HG02970 (cell line): ENCODE results near the gene LYPLAL1.
"Not testable (repeated sequence)": the region's sequence is repeated elsewhere in the genome, so short reads cannot be mapped to it uniquely, and the experiment has no call there.

Experiments
- ATAC-seq: cut with Tn5 transposase; IDR thresholded peaks from one replicate; pipeline ENCODE4 v1.9.1; 2021; ENCODE audit warnings: mild to moderate bottlenecking, moderate library complexity, moderate number of reproducible peaks; ENCODE audit not compliant: unreplicated experiment, low FRiP score

The LYPLAL1 gene

DNA sequence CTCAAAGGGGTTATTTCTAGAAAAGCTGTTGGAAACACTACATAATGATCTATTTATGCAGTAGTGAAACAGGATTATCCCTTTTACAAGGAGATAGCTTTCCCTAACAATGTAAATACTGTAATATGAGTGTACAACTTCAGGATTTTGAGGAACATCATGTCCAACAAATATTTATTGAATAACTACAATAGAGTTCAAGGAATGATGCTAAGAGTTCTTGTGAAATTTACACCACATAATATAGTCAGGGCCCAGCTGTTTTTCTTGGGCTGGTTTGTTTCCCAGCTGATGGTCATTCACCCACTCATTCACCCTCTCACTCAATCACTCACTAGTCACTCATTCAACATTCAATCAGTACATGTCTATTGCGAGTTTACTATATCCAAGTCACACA, 12.3 kb upstream of the LYPLAL1 start:
- ATAC-seq = no peak

DNA sequence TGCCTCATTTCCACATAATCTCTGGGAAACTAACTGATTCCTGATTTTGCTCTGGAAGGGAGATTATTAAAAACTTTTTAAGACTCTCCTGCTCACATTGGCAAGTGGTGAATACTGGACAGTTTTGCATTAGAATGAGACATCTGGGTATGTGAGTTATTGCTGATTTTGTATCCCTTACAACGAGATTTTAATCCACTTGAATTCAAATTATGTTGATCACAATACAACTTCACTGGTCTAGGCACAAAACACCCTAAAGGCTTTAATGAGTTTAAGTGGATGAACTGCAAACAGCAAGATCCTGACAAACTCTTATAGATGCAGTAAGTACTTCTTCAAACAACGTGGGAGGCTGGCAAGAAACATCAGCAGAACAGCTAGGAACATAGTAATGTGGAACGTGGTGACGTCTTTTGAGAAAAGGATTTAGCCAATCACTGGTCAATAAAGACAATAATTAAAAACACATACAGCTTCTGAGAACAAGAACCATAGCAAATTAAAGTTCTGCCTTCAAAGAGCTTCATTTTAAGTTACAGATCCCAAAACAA, 10.2 kb upstream of the LYPLAL1 start:
- ATAC-seq = no peak

DNA sequence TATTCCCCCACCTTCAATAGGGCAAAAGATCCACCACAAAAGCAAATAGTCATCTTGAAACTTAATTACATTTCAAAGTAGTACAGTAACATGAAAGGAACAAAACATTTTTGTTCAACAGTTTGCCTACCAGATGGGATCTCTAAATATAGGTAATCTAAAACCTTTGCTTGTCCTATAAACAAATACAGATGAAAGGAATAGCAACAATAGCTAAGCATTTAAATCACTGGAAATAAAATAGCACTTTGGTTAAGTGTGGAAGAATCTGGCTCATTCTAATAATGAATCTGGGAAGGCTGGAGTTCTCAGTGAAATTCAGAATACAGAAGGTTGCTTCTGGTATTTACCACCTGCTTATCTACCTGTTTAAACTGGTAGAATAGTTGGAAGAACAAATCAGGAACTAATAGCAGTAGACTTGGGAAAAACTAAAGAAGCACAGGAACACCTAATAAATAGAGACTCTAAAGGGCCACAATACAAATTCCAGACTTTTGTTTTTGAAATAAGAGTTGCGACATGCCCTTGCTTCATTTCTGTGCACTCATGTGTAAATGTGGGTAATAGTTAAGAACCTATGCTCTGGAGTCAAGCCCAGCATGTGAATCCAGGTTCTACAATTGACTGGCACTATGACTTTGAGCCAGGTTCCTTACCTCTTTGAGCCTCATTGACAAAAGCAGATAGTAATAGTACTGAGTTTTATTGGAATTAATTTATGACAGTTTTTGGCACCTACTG, 2.3 kb upstream of the LYPLAL1 start:
- ATAC-seq = no peak

DNA sequence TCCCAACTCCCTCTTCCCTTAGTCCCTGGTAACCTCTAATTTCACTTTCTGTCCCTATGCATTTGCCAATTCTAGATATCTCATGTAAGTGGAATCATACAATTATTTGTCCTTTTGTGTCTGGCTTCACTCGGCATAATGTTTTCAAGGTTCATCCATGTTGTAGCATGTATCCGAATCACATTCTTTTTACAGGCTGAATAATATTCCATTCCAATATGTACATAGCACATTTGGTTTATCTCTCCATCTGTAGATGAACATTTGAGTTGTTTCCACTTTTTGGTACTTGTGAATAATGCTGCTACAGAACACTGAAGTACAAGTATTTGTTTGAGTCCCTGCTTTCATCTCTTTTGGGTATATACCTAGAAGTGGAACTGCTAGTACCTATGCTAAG, 857 bp upstream of the LYPLAL1 start:
- ATAC-seq = no peak

DNA sequence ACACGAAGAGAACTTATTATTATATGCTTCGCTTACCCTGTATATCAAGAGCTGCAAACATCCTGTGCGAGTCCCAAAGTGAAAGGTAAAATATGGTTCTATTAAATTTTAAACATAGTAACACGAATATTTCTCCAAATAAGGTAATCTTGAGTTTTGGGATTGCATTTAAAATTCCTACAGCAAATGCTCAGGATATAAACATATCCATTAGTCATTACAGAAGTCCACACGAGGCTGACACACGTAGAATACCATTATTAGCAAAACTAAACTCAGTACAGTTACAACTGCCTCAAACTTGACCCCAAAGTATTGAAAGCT, 282 bp upstream of the LYPLAL1 start:
- peak; percentile 1 for ATAC-seq

DNA sequence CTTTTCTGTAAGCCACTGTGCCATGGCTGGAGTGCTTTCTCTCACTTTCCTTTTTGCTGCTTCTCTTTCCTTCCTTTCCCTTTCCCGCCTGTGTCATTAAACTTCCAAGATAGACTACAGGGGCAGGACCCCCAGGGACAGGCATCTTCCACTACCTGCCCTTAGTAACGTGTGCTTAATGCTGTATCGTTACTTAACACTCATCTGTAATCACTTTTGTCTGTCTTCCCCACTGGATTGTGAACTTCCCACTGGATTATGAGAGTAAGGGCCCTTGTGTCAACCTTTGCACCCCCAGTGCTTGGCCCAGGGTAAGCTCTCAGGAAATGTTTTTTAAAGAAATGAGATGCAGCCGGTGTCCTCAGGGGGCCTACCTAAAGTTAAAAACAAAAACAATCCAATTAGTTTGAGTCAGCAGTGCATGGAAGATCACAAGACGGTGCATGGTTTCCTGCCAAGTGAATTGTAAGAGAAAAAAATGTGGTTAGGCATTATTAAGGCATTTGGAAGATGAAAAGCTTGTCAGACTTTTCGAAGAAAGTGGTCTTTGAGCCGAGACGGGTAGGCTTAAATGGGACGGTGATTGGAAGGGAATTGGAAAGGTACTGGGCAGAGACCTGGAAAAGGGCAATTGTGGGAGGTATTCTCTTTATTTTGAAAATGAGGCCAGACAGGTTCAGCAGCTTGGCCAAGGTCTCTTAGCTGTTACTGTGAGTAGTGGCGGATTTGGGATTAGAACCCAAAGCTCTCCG, 958 bp downstream of the LYPLAL1 start:
- no peak for ATAC-seq

DNA sequence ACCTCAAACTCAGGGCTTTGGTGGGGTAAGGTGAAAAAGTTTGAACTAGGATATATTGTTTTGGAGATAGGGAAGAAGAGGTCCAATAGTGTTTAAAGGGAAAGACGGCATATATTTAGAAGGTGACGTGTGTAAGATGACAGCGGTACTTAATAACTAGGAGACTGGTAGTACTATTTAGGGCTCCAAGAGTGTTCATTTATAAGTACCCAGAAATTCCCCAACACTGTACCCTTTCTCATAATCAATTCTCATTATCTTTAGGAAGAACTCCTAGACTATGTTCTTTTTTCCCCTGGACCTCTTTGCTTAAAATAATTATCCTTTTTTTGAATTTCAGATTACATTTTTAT, 1.5 kb downstream of the LYPLAL1 start:
- ATAC-seq = no peak

DNA sequence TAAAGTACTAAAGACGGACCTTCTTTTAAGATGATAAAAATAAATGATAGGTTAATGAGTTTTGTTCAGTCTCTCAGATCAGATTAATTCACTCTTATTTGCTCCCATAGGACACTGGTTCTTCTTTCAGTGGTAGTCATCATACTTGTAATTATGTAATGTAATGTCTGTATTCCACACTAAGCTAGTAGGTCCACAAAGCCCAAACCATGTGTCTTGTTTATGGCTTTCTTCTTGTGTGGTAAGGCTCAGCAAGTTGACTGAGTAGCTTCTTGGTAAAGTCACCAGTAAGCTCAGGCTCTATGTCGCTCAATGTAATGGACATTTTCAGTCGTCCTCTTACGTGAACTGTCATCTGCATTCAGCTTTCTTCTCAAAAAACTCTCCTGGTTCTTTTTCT, 2.5 kb downstream of the LYPLAL1 start:
- ATAC-seq = no peak

DNA sequence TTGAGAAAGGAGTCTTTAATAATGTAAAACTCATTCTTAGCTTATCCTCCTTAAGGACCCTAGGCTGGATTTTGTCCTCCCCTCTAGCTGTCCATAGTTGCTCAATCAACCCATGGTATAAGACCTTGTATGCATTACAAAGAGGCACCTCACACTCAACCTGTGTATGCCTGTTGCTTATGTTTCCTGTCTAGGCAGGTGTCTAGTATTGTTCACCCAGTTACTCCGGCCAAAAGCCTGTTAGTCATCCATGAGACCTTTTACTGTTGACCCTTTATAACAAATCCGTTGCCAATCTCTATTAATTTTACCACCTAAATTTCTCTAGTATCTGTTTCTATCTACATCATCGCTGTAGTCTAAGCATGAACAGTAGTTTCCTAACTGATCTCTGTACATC, 3.7 kb downstream of the LYPLAL1 start:
- ATAC-seq = no peak

DNA sequence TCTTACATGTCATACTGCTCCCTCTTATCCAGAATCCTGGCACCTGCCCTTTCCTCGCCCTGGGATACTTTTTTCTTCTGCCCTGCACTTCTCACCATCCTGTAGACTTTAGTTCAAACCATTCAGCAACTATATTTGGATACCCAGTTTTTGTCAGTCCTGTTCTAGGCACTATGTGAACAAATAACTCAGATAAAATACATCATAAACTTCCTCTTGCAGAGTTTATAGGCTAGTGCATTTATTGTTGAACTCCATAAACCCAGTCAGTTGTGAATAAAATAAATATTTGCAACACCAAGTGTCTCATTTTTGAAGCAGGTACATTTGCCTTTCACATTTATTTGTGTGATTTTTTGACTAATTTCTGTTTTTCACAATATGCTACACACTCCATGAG, 4.3 kb downstream of the LYPLAL1 start:
- no peak for ATAC-seq

DNA sequence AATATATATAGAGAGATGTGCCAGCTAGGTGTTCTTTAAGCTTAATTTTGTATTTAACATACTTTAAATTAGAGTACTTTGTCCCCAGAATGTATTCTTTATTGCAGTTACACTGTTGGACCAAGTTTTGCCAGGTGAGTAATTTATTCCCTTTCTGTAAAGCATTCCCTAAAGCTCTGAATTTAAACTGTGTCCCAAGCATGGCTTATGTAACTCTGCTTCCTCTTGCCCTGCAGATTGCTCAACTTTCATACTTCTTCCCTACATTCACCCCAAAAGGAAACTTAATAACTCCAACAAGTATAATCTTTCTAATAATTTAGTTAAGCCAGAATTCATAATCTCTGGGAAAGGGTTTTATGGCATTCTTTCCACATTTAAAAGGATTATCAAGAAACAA, 5.6 kb downstream of the LYPLAL1 start:
- ATAC-seq = no peak

DNA sequence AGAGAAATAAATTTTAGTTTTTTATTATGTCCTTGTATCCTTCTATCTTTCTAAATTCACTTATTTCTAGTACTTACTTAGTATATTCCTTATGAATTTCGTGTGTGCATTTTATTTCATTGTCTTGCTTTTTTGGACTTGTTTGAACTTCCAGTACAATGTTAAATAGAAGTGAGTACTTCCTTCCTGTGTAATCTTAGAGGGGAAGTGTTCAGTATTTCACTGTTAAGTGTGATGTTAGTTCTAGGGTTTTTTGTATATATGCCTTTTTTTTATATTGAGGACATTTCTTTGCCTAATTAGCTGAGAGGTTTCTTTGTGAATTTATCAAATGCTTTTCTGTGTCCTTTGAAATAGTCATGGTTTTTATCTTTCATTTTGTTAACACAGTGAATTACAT, 10.7 kb downstream of the LYPLAL1 start:
- ATAC-seq = no peak

DNA sequence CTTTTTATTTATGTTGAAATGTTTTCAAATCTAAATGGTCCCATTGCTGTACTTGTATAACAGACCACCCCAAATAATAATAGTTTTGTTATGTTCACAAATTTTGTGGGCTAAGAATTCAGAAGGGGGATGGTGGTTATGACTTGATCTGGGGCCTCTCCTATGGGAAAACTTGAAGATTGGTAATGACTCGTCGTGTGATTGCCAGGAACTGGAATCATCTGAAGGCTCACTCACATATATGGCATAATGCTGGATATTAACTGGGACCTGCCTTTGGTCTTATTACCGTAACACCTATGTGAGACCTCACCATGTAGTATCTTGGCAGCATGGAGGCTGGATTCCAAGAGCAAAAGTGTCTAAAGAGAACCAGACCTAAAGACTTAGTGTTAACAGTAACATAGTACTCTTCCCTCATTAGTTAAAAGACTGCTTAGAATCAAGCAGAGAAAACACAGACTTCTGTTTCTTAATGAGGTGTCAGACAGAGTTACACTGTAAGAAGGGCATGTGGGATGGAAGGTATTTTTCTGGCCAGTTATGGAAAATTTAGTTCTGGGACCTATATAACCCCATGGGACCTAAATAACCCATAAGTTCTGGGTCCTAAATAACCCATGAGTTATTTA, 11.9 kb downstream of the LYPLAL1 start:
- no peak for ATAC-seq

DNA sequence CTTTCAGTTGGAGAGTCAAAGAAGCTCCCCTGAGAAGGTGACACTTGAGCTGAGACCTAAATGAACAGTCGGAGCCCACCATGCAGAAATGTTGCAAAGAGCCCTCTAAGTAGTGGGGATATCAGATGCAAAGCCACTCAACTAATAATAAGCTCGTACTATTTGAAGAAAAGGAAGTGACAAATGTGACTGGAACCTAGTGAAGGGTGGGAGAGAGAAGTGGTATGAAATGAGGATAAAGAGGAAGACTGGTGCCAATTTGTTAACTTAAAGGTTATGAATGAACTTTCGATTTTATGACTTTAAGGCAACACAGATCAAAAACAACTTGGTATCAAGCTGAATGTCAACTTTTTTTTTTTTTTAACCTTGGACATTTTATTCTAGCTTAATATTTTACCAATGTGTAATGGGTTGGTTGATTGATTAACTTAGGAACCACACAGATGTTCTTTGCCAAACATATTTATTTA, 14.7 kb downstream of the LYPLAL1 start:
- peak; percentile 37 for ATAC-seq

DNA sequence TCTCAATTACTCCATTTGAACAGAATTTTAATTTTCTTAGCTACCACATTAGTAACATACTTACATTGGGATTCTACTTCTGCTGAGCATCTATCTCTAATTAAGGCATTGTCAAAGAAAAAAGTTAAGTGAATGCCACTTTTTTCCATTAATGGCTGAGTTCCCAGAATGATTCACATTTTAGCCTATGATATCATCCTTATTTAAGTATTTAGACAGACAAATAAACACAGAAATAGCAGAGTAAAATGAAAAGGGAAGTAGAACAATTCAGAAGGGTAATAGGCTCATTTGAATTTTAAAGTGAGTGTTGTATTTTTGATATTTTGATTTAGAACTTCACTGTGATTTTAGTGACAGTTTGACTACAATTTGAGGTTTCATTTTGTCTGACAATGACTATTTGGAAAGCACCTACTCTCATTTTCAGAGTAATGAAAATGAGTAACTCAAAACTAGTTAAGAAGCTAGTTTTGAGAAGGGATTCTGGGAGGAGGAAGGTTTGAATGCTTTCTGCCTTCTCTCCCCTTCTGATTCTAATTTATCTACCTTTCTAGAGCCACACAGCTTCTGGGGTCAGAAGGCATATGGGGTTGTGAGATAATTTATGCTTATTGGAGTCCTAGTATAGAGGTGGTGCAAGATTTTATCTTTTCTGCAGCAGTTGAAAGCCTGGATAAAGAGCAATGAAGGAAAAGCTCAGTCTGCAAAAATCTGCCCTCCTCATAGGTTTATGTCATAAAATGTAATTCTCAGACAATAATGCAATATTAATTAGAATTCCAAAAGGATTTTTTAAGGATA, 15.5 kb downstream of the LYPLAL1 start:
- ATAC-seq = peak; percentile 74

DNA sequence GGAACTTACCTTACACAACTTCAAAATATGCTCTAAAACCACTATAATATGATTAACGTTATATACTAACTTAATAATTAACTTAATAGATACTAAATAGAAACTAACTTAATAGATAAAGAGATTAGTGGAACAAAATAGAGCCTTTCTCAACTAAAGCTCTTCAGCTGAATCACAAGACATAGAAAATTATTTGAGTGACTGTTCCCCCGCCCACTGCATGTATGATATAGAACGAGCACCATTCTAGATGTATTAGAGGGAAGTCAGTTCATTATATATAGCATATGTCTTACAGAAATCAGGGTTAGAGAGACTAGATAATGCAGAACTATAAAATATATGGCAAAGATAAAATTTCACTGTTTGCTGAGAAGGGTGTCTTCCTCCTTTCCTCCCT, 16.3 kb downstream of the LYPLAL1 start:
- no peak for ATAC-seq

DNA sequence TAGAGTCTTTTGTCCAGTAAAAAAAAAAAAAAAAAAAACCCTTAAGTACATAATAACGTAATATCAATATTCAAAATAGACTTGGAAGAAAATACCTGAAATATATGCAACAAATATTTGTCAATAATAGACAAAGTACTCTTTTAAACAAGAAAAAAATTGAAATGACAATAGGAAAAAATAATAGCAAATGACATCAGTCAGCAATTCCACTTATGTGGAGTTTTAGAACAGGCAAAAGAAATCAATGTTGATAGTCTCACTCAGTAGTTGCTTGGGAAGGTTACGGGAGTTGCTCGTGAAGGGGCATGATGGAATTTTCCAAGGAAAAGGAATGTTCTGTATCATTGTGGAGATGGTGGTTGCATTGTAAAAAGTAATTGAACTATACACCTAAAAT, 16.9 kb downstream of the LYPLAL1 start:
- ATAC-seq = no peak

DNA sequence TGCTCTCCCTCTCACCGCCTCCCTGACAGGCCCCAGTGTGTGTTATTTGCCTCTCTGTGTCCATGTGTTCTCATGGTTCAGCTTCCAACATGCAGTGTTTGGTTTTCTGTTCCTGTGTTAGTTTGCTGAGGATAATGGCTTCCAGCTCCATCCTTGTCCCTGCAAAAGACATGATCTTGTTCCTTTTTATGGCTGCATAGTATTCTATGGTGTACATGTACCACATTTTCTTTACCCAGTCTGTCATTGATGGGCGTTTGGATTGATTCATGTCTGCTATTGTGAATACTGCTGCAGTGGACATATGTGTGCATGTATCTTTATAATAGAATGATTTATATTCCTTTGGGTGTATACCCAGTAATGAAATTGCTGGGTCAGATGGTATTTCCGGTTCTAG, 22.2 kb downstream of the LYPLAL1 start:
- not testable (repeated sequence) for ATAC-seq

DNA sequence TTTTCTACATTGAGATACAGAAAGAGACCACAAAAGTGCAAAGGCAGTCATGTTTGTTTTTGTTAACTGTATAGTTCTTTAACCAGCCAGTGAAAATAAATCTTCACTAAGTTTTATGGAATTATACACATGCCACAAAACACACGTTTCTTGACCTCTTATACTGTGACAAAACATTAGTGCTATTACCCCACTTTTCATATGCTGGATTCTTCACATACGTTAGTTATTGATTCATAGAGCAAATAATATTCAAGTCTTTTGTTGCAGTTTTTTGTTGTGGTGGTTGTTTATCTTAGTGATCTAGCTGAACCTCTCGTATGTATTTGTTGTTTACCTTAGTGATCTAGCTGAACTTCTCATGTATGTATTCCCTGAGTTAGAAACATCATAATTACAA, 28.0 kb downstream of the LYPLAL1 start:
- ATAC-seq = no peak

DNA sequence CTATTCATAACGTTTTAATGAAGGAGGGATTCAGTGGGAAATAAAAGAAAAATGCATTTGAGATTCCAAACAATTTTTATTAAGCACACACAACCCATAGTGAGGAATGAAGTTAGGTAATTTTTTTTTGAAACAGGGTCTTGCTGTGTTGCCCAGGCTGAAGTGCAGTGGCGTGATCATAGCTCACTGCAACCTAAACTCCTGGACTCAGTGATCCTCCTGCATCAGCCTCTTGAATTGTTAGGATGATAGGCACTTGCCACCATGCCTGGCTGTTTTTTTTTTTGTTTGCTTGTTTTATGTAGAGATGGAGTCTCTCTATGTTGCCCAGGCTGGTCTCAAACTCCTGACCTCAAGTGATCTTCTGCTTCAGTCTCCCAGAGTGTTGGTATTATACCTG, 28.9 kb downstream of the LYPLAL1 start:
- no peak for ATAC-seq

DNA sequence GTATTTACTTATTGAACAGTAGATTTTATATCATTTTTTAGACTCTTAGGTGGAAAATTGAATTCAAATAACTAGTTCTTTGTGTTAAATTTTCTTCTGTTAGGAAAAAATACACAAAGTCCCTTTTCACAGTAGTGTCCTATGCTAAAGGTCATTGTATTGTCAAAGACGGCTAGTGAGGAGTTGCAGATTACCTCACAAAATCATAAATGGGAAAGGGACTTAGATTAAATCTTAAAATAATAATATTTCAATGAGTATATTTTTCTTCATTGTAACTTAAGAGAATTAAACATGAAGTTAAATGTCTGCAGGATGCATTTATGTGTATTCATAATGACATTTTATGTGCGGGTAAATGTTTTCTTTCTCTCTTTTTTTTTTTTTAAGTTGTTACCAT, 32.7 kb downstream of the LYPLAL1 start:
- ATAC-seq = no peak
